ENCODE results near the gene COG5.

COG5 gene

GRCh38 chr7:107190090-107190489 lies 373.6 kb downstream of the COG5 start:
- H3K27me3 ChIP-seq (ENCODE audit: control insufficient read depth in 1 of 2, insufficient read depth in 2 of 2, low read length in 2 of 2): no peaks in the 10 kb centered on the region
- no peak overlapping the region for H3K9ac ChIP-seq (ENCODE audit: low read depth in 1 of 2, low read length in 2 of 2)
- H3K4me1 ChIP-seq (ENCODE audit: control insufficient read depth in 1 of 2, insufficient read depth in 2 of 2, low read length in 2 of 2): no peaks in the 10 kb centered on the region
- H3K27ac ChIP-seq (ENCODE audit: low read depth, low read length): no peak overlapping the region
- H3K4me3 ChIP-seq (ENCODE audit: low read depth in 1 of 2, low read length in 2 of 2): no peak overlapping the region
- no peaks in the 10 kb centered on the region for H3K9me3 ChIP-seq (ENCODE audit: control insufficient read depth in 1 of 2, low read length in 2 of 2)
- peaks cover 42 to 89% of the 10 kb centered on the region in 2 donors for H3K36me3 ChIP-seq (ENCODE audit: control insufficient read depth in 1 of 2, insufficient read depth in 2 of 2, low read length in 2 of 2)

GRCh38 chr7:107187774-107188173 lies 375.9 kb downstream of the COG5 start:
- Histone ChIP-seq H3K4me3 (ENCODE audit: low read depth in 1 of 2, low read length in 2 of 2) (no peak overlapping the region), H3K4me1 (ENCODE audit: control insufficient read depth in 1 of 2, insufficient read depth in 2 of 2, low read length in 2 of 2) (no peaks in the 10 kb centered on the region), H3K9ac (ENCODE audit: low read depth in 1 of 2, low read length in 2 of 2) (no peak overlapping the region), H3K27me3 (ENCODE audit: control insufficient read depth in 1 of 2, insufficient read depth in 2 of 2, low read length in 2 of 2) (no peaks in the 10 kb centered on the region), H3K36me3 (ENCODE audit: control insufficient read depth in 1 of 2, insufficient read depth in 2 of 2, low read length in 2 of 2) (peaks cover 47 to 92% of the 10 kb centered on the region in 2 donors), H3K27ac (ENCODE audit: low read depth, low read length) (no peak overlapping the region), H3K9me3 (ENCODE audit: control insufficient read depth in 1 of 2, low read length in 2 of 2) (no peaks in the 10 kb centered on the region)

- Histone ChIP-seq H3K27me3 (ENCODE audit: control insufficient read depth in 1 of 2, insufficient read depth in 2 of 2, low read length in 2 of 2) (no peaks in the 10 kb centered on the region), H3K9ac (ENCODE audit: low read depth in 1 of 2, low read length in 2 of 2) (no peak overlapping the region), H3K36me3 (ENCODE audit: control insufficient read depth in 1 of 2, insufficient read depth in 2 of 2, low read length in 2 of 2) (peaks cover 43 to 85% of the 10 kb centered on the region in 2 donors), H3K4me3 (ENCODE audit: low read depth in 1 of 2, low read length in 2 of 2) (no peak overlapping the region), H3K9me3 (ENCODE audit: control insufficient read depth in 1 of 2, low read length in 2 of 2) (no peaks in the 10 kb centered on the region), H3K27ac (ENCODE audit: low read depth, low read length) (no peak overlapping the region), H3K4me1 (ENCODE audit: control insufficient read depth in 1 of 2, insufficient read depth in 2 of 2, low read length in 2 of 2) (no peaks in the 10 kb centered on the region)
These were observed 377.5 kb downstream of the COG5 start for GRCh38 chr7:107186240-107186639.

- H3K27ac ChIP-seq (ENCODE audit: low read depth, low read length): no peak overlapping the region
- peaks cover 38 to 85% of the 10 kb centered on the region in 2 donors for H3K36me3 ChIP-seq (ENCODE audit: control insufficient read depth in 1 of 2, insufficient read depth in 2 of 2, low read length in 2 of 2)
- H3K9ac ChIP-seq (ENCODE audit: low read depth in 1 of 2, low read length in 2 of 2): no peak overlapping the region
- H3K9me3 ChIP-seq (ENCODE audit: control insufficient read depth in 1 of 2, low read length in 2 of 2): no peaks in the 10 kb centered on the region
- H3K27me3 ChIP-seq (ENCODE audit: control insufficient read depth in 1 of 2, insufficient read depth in 2 of 2, low read length in 2 of 2): no peaks in the 10 kb centered on the region
- peaks cover 0 to 3% of the 10 kb centered on the region in 2 donors for H3K4me1 ChIP-seq (ENCODE audit: control insufficient read depth in 1 of 2, insufficient read depth in 2 of 2, low read length in 2 of 2)
- H3K4me3 ChIP-seq (ENCODE audit: low read depth in 1 of 2, low read length in 2 of 2): no peak overlapping the region
These were observed 378.0 kb downstream of the COG5 start for GRCh38 chr7:107185716-107186115.

- Histone ChIP-seq H3K9me3 (ENCODE audit: control insufficient read depth in 1 of 2, low read length in 2 of 2) (no peaks in the 10 kb centered on the region), H3K4me1 (ENCODE audit: control insufficient read depth in 1 of 2, insufficient read depth in 2 of 2, low read length in 2 of 2) (peaks cover 11 to 14% of the 10 kb centered on the region in 2 donors), H3K36me3 (ENCODE audit: control insufficient read depth in 1 of 2, insufficient read depth in 2 of 2, low read length in 2 of 2) (peaks cover 17 to 54% of the 10 kb centered on the region in 2 donors), H3K9ac (ENCODE audit: low read depth in 1 of 2, low read length in 2 of 2) (no peak overlapping the region), H3K4me3 (ENCODE audit: low read depth in 1 of 2, low read length in 2 of 2) (no peak overlapping the region), H3K27me3 (ENCODE audit: control insufficient read depth in 1 of 2, insufficient read depth in 2 of 2, low read length in 2 of 2) (no peaks in the 10 kb centered on the region), H3K27ac (ENCODE audit: low read depth, low read length) (no peak overlapping the region)
These were observed 382.5 kb downstream of the COG5 start for GRCh38 chr7:107181172-107181571.

- H3K4me3 ChIP-seq (ENCODE audit: low read depth in 1 of 2, low read length in 2 of 2): no peak overlapping the region
- H3K27me3 ChIP-seq (ENCODE audit: control insufficient read depth in 1 of 2, insufficient read depth in 2 of 2, low read length in 2 of 2): no peaks in the 10 kb centered on the region
- no peak overlapping the region for H3K27ac ChIP-seq (ENCODE audit: low read depth, low read length)
- H3K4me1 ChIP-seq (ENCODE audit: control insufficient read depth in 1 of 2, insufficient read depth in 2 of 2, low read length in 2 of 2): peaks cover 11 to 14% of the 10 kb centered on the region in 2 donors
- H3K9ac ChIP-seq (ENCODE audit: low read depth in 1 of 2, low read length in 2 of 2): no peak overlapping the region
- peaks cover 12 to 46% of the 10 kb centered on the region in 2 donors for H3K36me3 ChIP-seq (ENCODE audit: control insufficient read depth in 1 of 2, insufficient read depth in 2 of 2, low read length in 2 of 2)
- H3K9me3 ChIP-seq (ENCODE audit: control insufficient read depth in 1 of 2, low read length in 2 of 2): no peaks in the 10 kb centered on the region
These were observed 383.3 kb downstream of the COG5 start for GRCh38 chr7:107180378-107180777.

GRCh38 chr7:107179326-107180164 lies 384.2 kb downstream of the COG5 start:
- Histone ChIP-seq H3K36me3 (ENCODE audit: control insufficient read depth in 1 of 2, insufficient read depth in 2 of 2, low read length in 2 of 2) (peaks cover 12 to 39% of the 10 kb centered on the region in 2 donors), H3K27ac (ENCODE audit: low read depth, low read length) (no peak overlapping the region), H3K9ac (ENCODE audit: low read depth in 1 of 2, low read length in 2 of 2) (no peak overlapping the region), H3K4me1 (ENCODE audit: control insufficient read depth in 1 of 2, insufficient read depth in 2 of 2, low read length in 2 of 2) (peaks cover 11 to 15% of the 10 kb centered on the region in 2 donors), H3K9me3 (ENCODE audit: control insufficient read depth in 1 of 2, low read length in 2 of 2) (no peaks in the 10 kb centered on the region), H3K27me3 (ENCODE audit: control insufficient read depth in 1 of 2, insufficient read depth in 2 of 2, low read length in 2 of 2) (no peaks in the 10 kb centered on the region), H3K4me3 (ENCODE audit: low read depth in 1 of 2, low read length in 2 of 2) (no peak overlapping the region)

GRCh38 chr7:107173691-107174406 lies 389.9 kb downstream of the COG5 start:
- H3K36me3 ChIP-seq (ENCODE audit: control insufficient read depth in 1 of 2, insufficient read depth in 2 of 2, low read length in 2 of 2): peaks cover 0 to 7% of the 10 kb centered on the region in 2 donors
- H3K9ac ChIP-seq (ENCODE audit: low read depth in 1 of 2, low read length in 2 of 2): no peak overlapping the region
- H3K9me3 ChIP-seq (ENCODE audit: control insufficient read depth in 1 of 2, low read length in 2 of 2): no peaks in the 10 kb centered on the region
- peaks cover 16 to 30% of the 10 kb centered on the region in 2 donors for H3K4me1 ChIP-seq (ENCODE audit: control insufficient read depth in 1 of 2, insufficient read depth in 2 of 2, low read length in 2 of 2)
- no peak overlapping the region for H3K4me3 ChIP-seq (ENCODE audit: low read depth in 1 of 2, low read length in 2 of 2)
- no peak overlapping the region for H3K27ac ChIP-seq (ENCODE audit: low read depth, low read length)
- H3K27me3 ChIP-seq (ENCODE audit: control insufficient read depth in 1 of 2, insufficient read depth in 2 of 2, low read length in 2 of 2): no peaks in the 10 kb centered on the region

- H3K9ac ChIP-seq (ENCODE audit: low read depth in 1 of 2, low read length in 2 of 2): no peak overlapping the region
- H3K4me3 ChIP-seq (ENCODE audit: low read depth in 1 of 2, low read length in 2 of 2): no peak overlapping the region
- no peaks in the 10 kb centered on the region for H3K9me3 ChIP-seq (ENCODE audit: control insufficient read depth in 1 of 2, low read length in 2 of 2)
- peaks cover 16 to 30% of the 10 kb centered on the region in 2 donors for H3K4me1 ChIP-seq (ENCODE audit: control insufficient read depth in 1 of 2, insufficient read depth in 2 of 2, low read length in 2 of 2)
- peaks cover 0 to 7% of the 10 kb centered on the region in 2 donors for H3K36me3 ChIP-seq (ENCODE audit: control insufficient read depth in 1 of 2, insufficient read depth in 2 of 2, low read length in 2 of 2)
- H3K27ac ChIP-seq (ENCODE audit: low read depth, low read length): no peak overlapping the region
- no peaks in the 10 kb centered on the region for H3K27me3 ChIP-seq (ENCODE audit: control insufficient read depth in 1 of 2, insufficient read depth in 2 of 2, low read length in 2 of 2)
These were observed 390.5 kb downstream of the COG5 start for GRCh38 chr7:107173191-107173590.

Data from duodenal mucosa (tissue), 2 donors.